Central memory CD8-positive, alpha-beta T cell (primary cell): Measurements from ENCODE around the gene LRRC41.
"Not testable (repeated sequence)": the region's sequence is repeated elsewhere in the genome, so short reads cannot be mapped to it uniquely, and the experiment has no call there.

ENCODE experiments used
- ATAC-seq: fragments of 150-1000 bp; cut with Tn5 transposase; replicated peaks from 2 replicates; pipeline ENCODE4 v1.10.0; 2022; ENCODE audit warnings: mild to moderate bottlenecking, moderate FRiP score, moderate number of reproducible peaks; ENCODE audit not compliant: poor library complexity, severe bottlenecking; ENCODE audit errors: extremely low read depth
- DNase-seq, 2 donors: peaks; one replicate each; pipeline ENCODE4 v3.0.0; 2021; ENCODE audit warnings: low spot score in 2 of 2
- H3K27ac Mint-ChIP-seq: one replicate; pipeline ENCODE4 v1.8.0; 2022; ENCODE audit warnings: low read depth, mild to moderate bottlenecking, moderate library complexity, mixed read lengths
- H3K27me3 Mint-ChIP-seq: one replicate; pipeline ENCODE4 v1.8.0; 2022; ENCODE audit warnings: mixed read lengths
- H3K36me3 Mint-ChIP-seq: one replicate; pipeline ENCODE4 v1.8.0; 2022; ENCODE audit warnings: mild to moderate bottlenecking, moderate library complexity, mixed read lengths; ENCODE audit not compliant: insufficient read depth
- H3K4me1 Mint-ChIP-seq: one replicate; pipeline ENCODE4 v1.8.0; 2022; ENCODE audit warnings: mixed read lengths
- H3K4me3 Mint-ChIP-seq: one replicate; pipeline ENCODE4 v1.8.0; 2022; ENCODE audit warnings: mild to moderate bottlenecking, moderate library complexity, mixed read lengths
- H3K9me3 Mint-ChIP-seq: one replicate; pipeline ENCODE4 v1.8.0; 2022; ENCODE audit warnings: mixed read lengths

The LRRC41 gene

GRCh38 chr1:46263146-46263545 is 40.3 kb downstream of the LRRC41 start:
- H3K4me1 Mint-ChIP-seq: no peaks in the 10 kb centered on the region
- H3K27ac Mint-ChIP-seq: no peak overlapping the region
- no peaks in the 10 kb centered on the region for H3K27me3 Mint-ChIP-seq
- peaks cover 11% of the 10 kb centered on the region for H3K36me3 Mint-ChIP-seq
- DNase-seq (no peak), ATAC-seq (no peak)
- no peak overlapping the region for H3K4me3 Mint-ChIP-seq
- H3K9me3 Mint-ChIP-seq: no peaks in the 10 kb centered on the region

- no peak overlapping the region for H3K27ac Mint-ChIP-seq
- no peaks in the 10 kb centered on the region for H3K4me1 Mint-ChIP-seq
- no peak overlapping the region for H3K4me3 Mint-ChIP-seq
- H3K27me3 Mint-ChIP-seq: no peaks in the 10 kb centered on the region
- peaks cover 11% of the 10 kb centered on the region for H3K36me3 Mint-ChIP-seq
- no peak for ATAC-seq
- DNase-seq: no peak
- no peaks in the 10 kb centered on the region for H3K9me3 Mint-ChIP-seq
These were observed 40.9 kb downstream of the LRRC41 start for GRCh38 chr1:46262508-46262907.

GRCh38 chr1:46256523-46256922 is 46.9 kb downstream of the LRRC41 start:
- H3K9me3 Mint-ChIP-seq: no peaks in the 10 kb centered on the region
- no peaks in the 10 kb centered on the region for H3K27me3 Mint-ChIP-seq
- H3K4me1 Mint-ChIP-seq: no peaks in the 10 kb centered on the region
- DNase-seq (no peak), ATAC-seq (no peak)
- peaks cover 10% of the 10 kb centered on the region for H3K36me3 Mint-ChIP-seq
- H3K27ac Mint-ChIP-seq: no peak overlapping the region
- H3K4me3 Mint-ChIP-seq: no peak overlapping the region

- H3K4me1 Mint-ChIP-seq: no peaks in the 10 kb centered on the region
- no peaks in the 10 kb centered on the region for H3K9me3 Mint-ChIP-seq
- no peaks in the 10 kb centered on the region for H3K27me3 Mint-ChIP-seq
- ATAC-seq (no peak), DNase-seq (no peak)
- no peak overlapping the region for H3K27ac Mint-ChIP-seq
- H3K4me3 Mint-ChIP-seq: no peak overlapping the region
- H3K36me3 Mint-ChIP-seq: peaks cover 8% of the 10 kb centered on the region
These were observed 48.7 kb downstream of the LRRC41 start for GRCh38 chr1:46254668-46255067.

GRCh38 chr1:46248122-46248920 is 55.1 kb downstream of the LRRC41 start:
- peaks cover 7% of the 10 kb centered on the region for H3K36me3 Mint-ChIP-seq
- DNase-seq (peak in 1 of 2 donors; percentile 10), ATAC-seq (no peak)
- peaks cover 21% of the 10 kb centered on the region for H3K4me1 Mint-ChIP-seq
- H3K27ac Mint-ChIP-seq: peak overlapping the region; percentile 67
- H3K27me3 Mint-ChIP-seq: no peaks in the 10 kb centered on the region
- no peaks in the 10 kb centered on the region for H3K9me3 Mint-ChIP-seq
- peak overlapping the region; percentile 83 for H3K4me3 Mint-ChIP-seq

- peak within 1 kb of the TSS; percentile 67 for H3K27ac Mint-ChIP-seq
- DNase-seq (peak; percentile 91 to 94), ATAC-seq (peak; percentile 97)
- H3K4me3 Mint-ChIP-seq: peak within 1 kb of the TSS; percentile 83
- peaks cover 7% of the 10 kb centered on the region for H3K36me3 Mint-ChIP-seq
- H3K4me1 Mint-ChIP-seq: peaks cover 21% of the 10 kb centered on the region
- no peaks in the 10 kb centered on the region for H3K27me3 Mint-ChIP-seq
- no peaks in the 10 kb centered on the region for H3K9me3 Mint-ChIP-seq
These were observed 55.8 kb downstream of the LRRC41 start, which contains the start of gene RAD54L for GRCh38 chr1:46247436-46248121. Gene RAD54L (plus strand): TSS chr1:46247763. CDS start chr1:46248406, 643 bp downstream.

- peak overlapping the region; percentile 83 for H3K4me3 Mint-ChIP-seq
- no peaks in the 10 kb centered on the region for H3K27me3 Mint-ChIP-seq
- peaks cover 21% of the 10 kb centered on the region for H3K4me1 Mint-ChIP-seq
- H3K36me3 Mint-ChIP-seq: peaks cover 5% of the 10 kb centered on the region
- ATAC-seq (peak; percentile 63), DNase-seq (peak in 1 of 2 donors; percentile 36)
- no peak overlapping the region for H3K27ac Mint-ChIP-seq
- no peaks in the 10 kb centered on the region for H3K9me3 Mint-ChIP-seq
These were observed 56.6 kb downstream of the LRRC41 start for GRCh38 chr1:46246548-46247435.

- not testable (repeated sequence) for H3K27me3 Mint-ChIP-seq, H3K4me3 Mint-ChIP-seq, H3K27ac Mint-ChIP-seq, H3K36me3 Mint-ChIP-seq, DNase-seq, ATAC-seq, H3K9me3 Mint-ChIP-seq
- peaks cover 21% of the 10 kb centered on the region for H3K4me1 Mint-ChIP-seq
These were observed 57.3 kb downstream of the LRRC41 start for GRCh38 chr1:46246136-46246535.

- ATAC-seq (no peak), DNase-seq (no peak)
- Mint-ChIP-seq H3K4me1 (peaks cover 21% of the 10 kb centered on the region), H3K27me3 (no peaks in the 10 kb centered on the region), H3K4me3 (no peak overlapping the region), H3K9me3 (no peaks in the 10 kb centered on the region), H3K36me3 (peaks cover 4% of the 10 kb centered on the region), H3K27ac (no peak overlapping the region)
These were observed 58.6 kb downstream of the LRRC41 start for GRCh38 chr1:46244656-46245371.

- H3K27me3 Mint-ChIP-seq, H3K4me3 Mint-ChIP-seq, ATAC-seq: not testable (repeated sequence)
These were observed 59.6 kb downstream of the LRRC41 start for GRCh38 chr1:46243831-46244230.

GRCh38 chr1:46242918-46243317 is 60.5 kb downstream of the LRRC41 start:
- ATAC-seq: no peak
- no peak for DNase-seq
- Mint-ChIP-seq H3K4me3 (no peak overlapping the region), H3K9me3 (no peaks in the 10 kb centered on the region), H3K27me3 (no peaks in the 10 kb centered on the region), H3K27ac (no peak overlapping the region), H3K36me3 (peaks cover under 1% of the 10 kb centered on the region), H3K4me1 (peaks cover 16% of the 10 kb centered on the region)

More at GRCh38 chr1:46243831-46244230, 59.6 kb downstream of the LRRC41 start:
- H3K36me3 Mint-ChIP-seq, H3K9me3 Mint-ChIP-seq, H3K27ac Mint-ChIP-seq, DNase-seq: not testable (repeated sequence)
- H3K4me1 Mint-ChIP-seq: peaks cover 21% of the 10 kb centered on the region

- ATAC-seq, H3K27me3 Mint-ChIP-seq, H3K27ac Mint-ChIP-seq, H3K36me3 Mint-ChIP-seq, DNase-seq, H3K4me1 Mint-ChIP-seq, H3K9me3 Mint-ChIP-seq, H3K4me3 Mint-ChIP-seq: not testable (repeated sequence)
These were observed 61.7 kb downstream of the LRRC41 start for GRCh38 chr1:46241733-46242132.
